HG02970 (cell line): ENCODE results near the gene NXPH4.

Experiments
- ATAC-seq: cut with Tn5 transposase; IDR thresholded peaks from one replicate; pipeline ENCODE4 v1.9.1; 2021; ENCODE audit warnings: mild to moderate bottlenecking, moderate library complexity, moderate number of reproducible peaks; ENCODE audit not compliant: unreplicated experiment, low FRiP score

The NXPH4 gene

GRCh38 chr12:57240066-57240921, 23.7 kb downstream of the NXPH4 start:
- no peak for ATAC-seq

GRCh38 chr12:57240926-57241401, 24.4 kb downstream of the NXPH4 start:
- ATAC-seq: no peak

- no peak for ATAC-seq
Observed at GRCh38 chr12:57241402-57242310, 25.1 kb downstream of the NXPH4 start.

- no peak for ATAC-seq
Observed at GRCh38 chr12:57242329-57242690, 25.7 kb downstream of the NXPH4 start.

- no peak for ATAC-seq
Observed at GRCh38 chr12:57242691-57243454, 26.3 kb downstream of the NXPH4 start.

- no peak for ATAC-seq
Observed at GRCh38 chr12:57243521-57244311, 27.1 kb downstream of the NXPH4 start.

- ATAC-seq: no peak
Observed at GRCh38 chr12:57244312-57244696, 27.7 kb downstream of the NXPH4 start.

- ATAC-seq: no peak
Observed at GRCh38 chr12:57247041-57247440, 30.4 kb downstream of the NXPH4 start.

GRCh38 chr12:57248934-57249742, 32.5 kb downstream of the NXPH4 start:
- ATAC-seq: no peak

GRCh38 chr12:57250541-57250940, 33.9 kb downstream of the NXPH4 start:
- ATAC-seq: no peak

GRCh38 chr12:57250956-57251355, 34.4 kb downstream of the NXPH4 start, which contains the start of gene STAC3:
Gene STAC3, minus strand, starts transcription at chr12:57251187. Its CDS starts 1,551 bp downstream, at chr12:57249636.
- no peak for ATAC-seq

- ATAC-seq: no peak
Observed at GRCh38 chr12:57254506-57255280, 38.1 kb downstream of the NXPH4 start.

- no peak for ATAC-seq
Observed at GRCh38 chr12:57255916-57256315, 39.3 kb downstream of the NXPH4 start.

GRCh38 chr12:57258977-57259970, 42.7 kb downstream of the NXPH4 start:
- no peak for ATAC-seq

GRCh38 chr12:57260366-57260765, 43.8 kb downstream of the NXPH4 start:
- ATAC-seq: no peak

GRCh38 chr12:57261428-57261865, 44.9 kb downstream of the NXPH4 start:
- no peak for ATAC-seq
